Measurements from ENCODE around the gene NUAK2.
A peak's percentile ranks its signal among the peaks of the same experiment; 100 is the strongest.

NUAK2 gene

DNA sequence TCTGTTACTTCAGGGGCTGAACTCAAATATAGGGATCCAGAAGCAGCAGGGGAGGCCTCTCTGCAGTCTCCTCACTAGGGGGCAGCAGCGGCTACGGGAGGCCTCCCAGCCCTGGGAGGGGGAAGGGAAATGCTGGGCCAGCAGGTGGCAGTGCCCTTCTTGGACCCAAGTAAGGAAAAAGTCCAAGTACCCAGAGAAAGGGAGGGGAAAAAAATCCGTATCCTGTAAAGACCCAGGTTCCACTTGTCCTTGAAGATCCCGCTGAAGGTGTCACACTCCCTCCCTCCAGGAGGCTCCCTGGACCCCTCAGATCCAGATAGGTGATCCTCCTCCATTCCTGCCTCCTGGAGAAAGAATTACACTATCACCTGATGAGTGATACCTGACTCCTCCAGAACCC lies 14.1 kb upstream of the NUAK2 start:
- H3K9ac ChIP-seq (ENCODE audit: low read length in 2 of 2), result no peak overlapping the region
- H3K9me3 ChIP-seq (ENCODE audit: control insufficient read depth in 2 of 2, low read length in 2 of 2), result no peaks in the 10 kb centered on the region
- H3K36me3 ChIP-seq (ENCODE audit: control insufficient read depth in 2 of 2, insufficient read depth in 2 of 2, low read length in 2 of 2), result no peaks in the 10 kb centered on the region
- no peak overlapping the region for H3K4me3 ChIP-seq (ENCODE audit: low read length in 2 of 2)
- no peaks in the 10 kb centered on the region for H3K4me1 ChIP-seq (ENCODE audit: control insufficient read depth, insufficient read depth, low read length)
- H3K27ac ChIP-seq (ENCODE audit: low read length), result no peak overlapping the region
- peaks cover under 1 to 5% of the 10 kb centered on the region in 2 donors for H3K27me3 ChIP-seq (ENCODE audit: control insufficient read depth in 1 of 2, insufficient read depth in 2 of 2, low read length in 2 of 2)

DNA sequence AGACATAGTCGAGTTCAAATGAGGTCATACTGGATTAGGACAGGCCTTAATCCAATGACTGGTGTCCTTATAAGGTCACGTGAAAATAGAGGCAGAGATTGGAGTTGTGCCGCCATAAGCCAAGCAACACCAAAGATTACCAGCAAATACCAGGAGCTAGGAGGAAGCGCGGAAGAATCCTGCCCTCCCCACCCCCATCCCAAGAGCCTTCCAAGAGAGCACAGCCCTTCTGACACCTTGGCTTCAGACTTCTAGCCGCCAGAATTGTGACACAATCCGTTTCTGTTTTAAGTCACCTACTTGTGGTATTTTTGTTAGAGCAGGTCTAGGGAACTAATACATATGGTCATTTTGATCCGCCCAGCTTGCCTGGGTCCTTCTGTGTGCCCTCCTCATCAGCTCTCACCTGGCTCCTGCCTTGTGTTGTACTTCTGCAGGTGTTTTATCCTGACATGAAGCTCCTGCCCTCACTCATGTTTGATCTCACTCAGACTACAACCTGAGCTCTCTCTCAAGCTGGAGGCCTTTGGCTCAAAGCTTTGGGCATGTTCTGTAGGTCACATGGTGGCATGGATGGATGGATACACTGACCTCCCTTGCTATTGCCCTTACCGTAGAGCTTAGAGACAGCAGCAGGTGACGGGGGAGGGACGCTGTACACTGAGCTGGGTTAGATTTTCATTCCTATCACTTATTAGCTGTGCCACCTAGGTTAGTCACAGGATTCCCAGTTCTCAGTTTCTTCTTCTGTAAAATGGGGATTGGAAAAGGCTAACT lies 10.7 kb upstream of the NUAK2 start:
- Histone ChIP-seq H3K9me3 (ENCODE audit: control insufficient read depth in 2 of 2, low read length in 2 of 2) (no peaks in the 10 kb centered on the region), H3K4me3 (ENCODE audit: low read length in 2 of 2) (no peak overlapping the region), H3K4me1 (ENCODE audit: control insufficient read depth, insufficient read depth, low read length) (no peaks in the 10 kb centered on the region), H3K9ac (ENCODE audit: low read length in 2 of 2) (no peak overlapping the region), H3K36me3 (ENCODE audit: control insufficient read depth in 2 of 2, insufficient read depth in 2 of 2, low read length in 2 of 2) (no peaks in the 10 kb centered on the region), H3K27me3 (ENCODE audit: control insufficient read depth in 1 of 2, insufficient read depth in 2 of 2, low read length in 2 of 2) (peaks cover 0 to 1% of the 10 kb centered on the region in 2 donors), H3K27ac (ENCODE audit: low read length) (no peak overlapping the region)

DNA sequence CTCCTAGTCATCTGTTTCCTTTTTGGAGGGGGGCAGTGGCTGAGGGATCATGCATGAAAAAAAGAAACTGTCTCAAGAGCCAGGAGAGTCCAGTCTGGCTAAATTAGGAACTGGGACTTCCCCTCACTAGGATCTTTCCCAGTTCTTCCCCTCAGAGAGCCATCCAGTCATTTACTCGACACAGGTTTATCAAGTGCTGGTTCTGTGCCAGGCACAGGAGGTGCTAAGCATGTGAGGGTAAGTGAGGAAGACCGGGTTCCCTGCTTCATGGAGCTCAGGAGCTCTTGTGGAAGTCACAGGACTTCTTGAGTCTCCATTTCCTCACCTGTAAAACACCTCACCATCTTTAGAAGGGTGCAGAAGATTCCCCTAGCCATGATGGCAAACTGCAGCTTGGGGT lies 8.6 kb upstream of the NUAK2 start:
- Histone ChIP-seq H3K9ac (ENCODE audit: low read length in 2 of 2) (no peak overlapping the region), H3K9me3 (ENCODE audit: control insufficient read depth in 2 of 2, low read length in 2 of 2) (no peaks in the 10 kb centered on the region), H3K27ac (ENCODE audit: low read length) (no peak overlapping the region), H3K27me3 (ENCODE audit: control insufficient read depth in 1 of 2, insufficient read depth in 2 of 2, low read length in 2 of 2) (peaks cover 8 to 9% of the 10 kb centered on the region in 2 donors), H3K36me3 (ENCODE audit: control insufficient read depth in 2 of 2, insufficient read depth in 2 of 2, low read length in 2 of 2) (no peaks in the 10 kb centered on the region), H3K4me1 (ENCODE audit: control insufficient read depth, insufficient read depth, low read length) (no peaks in the 10 kb centered on the region), H3K4me3 (ENCODE audit: low read length in 2 of 2) (no peak overlapping the region)

DNA sequence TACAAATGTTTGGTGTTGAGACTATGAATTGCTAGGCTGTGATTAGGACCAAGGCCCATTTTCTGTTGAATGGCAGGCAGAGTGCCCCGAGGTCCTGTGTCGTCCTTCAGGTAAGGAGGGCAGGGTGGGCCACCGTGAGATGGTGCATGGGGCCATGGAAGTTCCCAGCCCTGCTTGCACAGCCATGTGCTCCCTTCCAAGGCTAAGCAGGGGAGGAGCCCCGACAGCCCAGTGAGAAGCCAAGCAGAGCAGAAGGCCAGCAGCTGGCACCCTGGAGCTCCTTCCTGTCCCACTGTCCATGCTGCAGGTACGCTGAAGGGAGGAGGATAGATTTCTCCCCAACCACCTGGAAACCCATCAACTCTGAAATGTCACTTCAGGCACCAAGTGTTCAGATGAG lies 8.2 kb upstream of the NUAK2 start:
- no peaks in the 10 kb centered on the region for H3K4me1 ChIP-seq (ENCODE audit: control insufficient read depth, insufficient read depth, low read length)
- no peak overlapping the region for H3K9ac ChIP-seq (ENCODE audit: low read length in 2 of 2)
- H3K36me3 ChIP-seq (ENCODE audit: control insufficient read depth in 2 of 2, insufficient read depth in 2 of 2, low read length in 2 of 2), result no peaks in the 10 kb centered on the region
- H3K4me3 ChIP-seq (ENCODE audit: low read length in 2 of 2), result no peak overlapping the region
- H3K27ac ChIP-seq (ENCODE audit: low read length), result no peak overlapping the region
- peaks cover 8 to 9% of the 10 kb centered on the region in 2 donors for H3K27me3 ChIP-seq (ENCODE audit: control insufficient read depth in 1 of 2, insufficient read depth in 2 of 2, low read length in 2 of 2)
- no peaks in the 10 kb centered on the region for H3K9me3 ChIP-seq (ENCODE audit: control insufficient read depth in 2 of 2, low read length in 2 of 2)

DNA sequence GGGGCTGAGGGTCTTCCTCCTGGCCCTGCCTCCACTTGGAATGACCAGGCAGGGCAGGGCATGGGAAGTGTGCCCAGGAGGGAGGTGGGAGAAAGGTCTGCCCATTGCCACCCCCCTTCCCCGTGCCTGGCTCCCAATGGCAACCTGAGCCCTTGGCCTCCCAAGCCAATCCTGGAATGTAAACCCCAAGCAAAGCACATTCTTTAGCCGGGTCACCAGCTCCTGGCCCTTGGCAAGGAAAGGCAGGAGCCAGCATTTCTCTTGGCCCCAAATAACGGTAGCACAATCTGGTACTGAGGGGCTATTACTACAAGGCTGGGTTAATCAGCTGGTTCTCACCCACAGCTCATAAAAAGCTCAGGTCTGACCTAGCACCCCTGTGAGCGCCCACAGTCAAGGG lies 6.9 kb upstream of the NUAK2 start:
- Histone ChIP-seq H3K4me1 (ENCODE audit: control insufficient read depth, insufficient read depth, low read length) (no peaks in the 10 kb centered on the region), H3K27me3 (ENCODE audit: control insufficient read depth in 1 of 2, insufficient read depth in 2 of 2, low read length in 2 of 2) (peaks cover 8 to 9% of the 10 kb centered on the region in 2 donors), H3K27ac (ENCODE audit: low read length) (no peak overlapping the region), H3K36me3 (ENCODE audit: control insufficient read depth in 2 of 2, insufficient read depth in 2 of 2, low read length in 2 of 2) (no peaks in the 10 kb centered on the region), H3K9ac (ENCODE audit: low read length in 2 of 2) (no peak overlapping the region), H3K4me3 (ENCODE audit: low read length in 2 of 2) (no peak overlapping the region), H3K9me3 (ENCODE audit: control insufficient read depth in 2 of 2, low read length in 2 of 2) (no peaks in the 10 kb centered on the region)

DNA sequence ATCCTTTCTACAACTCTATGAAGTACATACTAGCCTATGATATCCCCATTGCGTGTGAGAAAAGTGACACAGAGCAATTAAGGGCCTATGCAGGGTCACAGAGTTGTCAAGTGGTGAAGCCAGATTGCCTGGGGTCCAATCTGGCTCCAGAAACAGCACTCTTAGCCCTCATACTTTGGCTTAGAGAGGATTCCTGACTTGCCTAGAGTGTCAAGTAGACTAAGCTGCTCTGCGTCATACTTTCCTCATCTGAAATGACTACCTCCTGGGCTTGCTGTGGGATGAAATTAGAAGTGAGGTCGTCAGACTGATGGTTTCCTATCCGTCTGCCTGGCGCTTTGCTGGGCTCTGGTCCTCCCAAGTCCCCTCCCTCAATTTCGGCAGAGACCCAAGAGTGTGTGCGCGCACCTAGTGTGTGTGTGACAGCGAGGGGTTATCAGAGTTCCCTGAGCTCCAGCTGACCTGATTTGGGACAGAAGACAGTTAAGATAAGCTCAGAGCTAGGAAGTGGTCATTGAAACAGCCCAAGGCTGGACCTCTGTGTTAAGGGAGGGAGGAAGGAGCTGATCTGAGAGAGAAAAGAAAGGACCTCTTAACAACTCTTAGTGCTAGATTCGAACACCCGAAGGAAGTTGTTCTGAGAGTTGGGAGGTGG lies 5.4 kb upstream of the NUAK2 start:
- H3K36me3 ChIP-seq (ENCODE audit: control insufficient read depth in 2 of 2, insufficient read depth in 2 of 2, low read length in 2 of 2), result no peaks in the 10 kb centered on the region
- H3K4me1 ChIP-seq (ENCODE audit: control insufficient read depth, insufficient read depth, low read length), result no peaks in the 10 kb centered on the region
- no peak overlapping the region for H3K4me3 ChIP-seq (ENCODE audit: low read length in 2 of 2)
- H3K9ac ChIP-seq (ENCODE audit: low read length in 2 of 2), result no peak overlapping the region
- H3K27ac ChIP-seq (ENCODE audit: low read length), result no peak overlapping the region
- H3K27me3 ChIP-seq (ENCODE audit: control insufficient read depth in 1 of 2, insufficient read depth in 2 of 2, low read length in 2 of 2), result peaks cover 8 to 9% of the 10 kb centered on the region in 2 donors
- H3K9me3 ChIP-seq (ENCODE audit: control insufficient read depth in 2 of 2, low read length in 2 of 2), result no peaks in the 10 kb centered on the region

DNA sequence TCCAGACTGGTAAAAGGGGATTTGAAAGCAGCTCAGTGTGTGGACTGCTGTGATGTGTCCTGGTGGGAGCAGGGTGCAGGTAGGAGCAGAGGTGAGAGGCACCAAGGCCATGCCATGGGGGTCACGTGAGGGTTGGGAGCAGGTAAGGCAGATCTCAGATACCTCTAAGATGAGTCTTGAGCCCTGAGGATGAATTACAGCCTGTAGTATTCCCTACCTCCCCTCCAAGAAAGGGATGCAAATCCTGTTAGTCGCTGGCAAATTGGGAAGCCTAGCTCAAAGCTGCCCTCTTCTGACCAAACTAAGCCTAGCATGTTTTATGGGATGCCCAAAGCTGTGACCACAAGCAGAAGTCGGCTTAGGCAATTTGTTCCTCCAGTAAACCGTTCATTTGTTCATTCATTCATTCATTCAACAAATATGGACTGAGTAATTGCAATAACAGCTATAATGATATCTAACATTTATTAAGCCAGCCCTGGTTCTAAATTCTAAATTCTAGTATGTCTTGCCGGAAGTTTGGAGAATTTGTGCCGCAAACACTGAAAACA lies 3.9 kb upstream of the NUAK2 start:
- peaks cover 8 to 9% of the 10 kb centered on the region in 2 donors for H3K27me3 ChIP-seq (ENCODE audit: control insufficient read depth in 1 of 2, insufficient read depth in 2 of 2, low read length in 2 of 2)
- no peak overlapping the region for H3K4me3 ChIP-seq (ENCODE audit: low read length in 2 of 2)
- H3K27ac ChIP-seq (ENCODE audit: low read length), result no peak overlapping the region
- H3K9ac ChIP-seq (ENCODE audit: low read length in 2 of 2), result no peak overlapping the region
- peaks cover 10% of the 10 kb centered on the region for H3K4me1 ChIP-seq (ENCODE audit: control insufficient read depth, insufficient read depth, low read length)
- H3K9me3 ChIP-seq (ENCODE audit: control insufficient read depth in 2 of 2, low read length in 2 of 2), result no peaks in the 10 kb centered on the region
- H3K36me3 ChIP-seq (ENCODE audit: control insufficient read depth in 2 of 2, insufficient read depth in 2 of 2, low read length in 2 of 2), result no peaks in the 10 kb centered on the region

DNA sequence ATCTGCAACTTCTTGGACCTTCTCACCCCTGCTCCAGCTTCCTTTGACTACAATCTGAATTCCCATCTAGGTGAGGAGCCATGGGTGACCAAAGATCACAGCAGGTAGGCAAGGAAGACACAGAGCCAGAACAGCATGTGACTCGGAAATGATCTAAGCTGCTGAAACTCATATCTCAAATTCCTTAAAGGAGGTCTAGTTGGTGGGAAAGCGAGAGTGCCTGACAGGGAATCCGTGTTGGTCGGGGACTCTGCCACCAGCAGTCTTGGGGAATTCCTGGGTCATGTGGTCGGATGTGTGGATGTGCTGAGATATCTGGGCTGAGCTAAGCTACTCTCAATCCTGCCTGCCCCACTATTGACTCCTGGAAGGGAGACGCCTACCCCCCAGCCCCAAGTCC lies 3.2 kb upstream of the NUAK2 start:
- Histone ChIP-seq H3K4me1 (ENCODE audit: control insufficient read depth, insufficient read depth, low read length) (peaks cover 10% of the 10 kb centered on the region), H3K27me3 (ENCODE audit: control insufficient read depth in 1 of 2, insufficient read depth in 2 of 2, low read length in 2 of 2) (peaks cover 9% of the 10 kb centered on the region in 2 donors), H3K4me3 (ENCODE audit: low read length in 2 of 2) (no peak overlapping the region), H3K36me3 (ENCODE audit: control insufficient read depth in 2 of 2, insufficient read depth in 2 of 2, low read length in 2 of 2) (no peaks in the 10 kb centered on the region), H3K27ac (ENCODE audit: low read length) (no peak overlapping the region), H3K9me3 (ENCODE audit: control insufficient read depth in 2 of 2, low read length in 2 of 2) (no peaks in the 10 kb centered on the region), H3K9ac (ENCODE audit: low read length in 2 of 2) (no peak overlapping the region)

DNA sequence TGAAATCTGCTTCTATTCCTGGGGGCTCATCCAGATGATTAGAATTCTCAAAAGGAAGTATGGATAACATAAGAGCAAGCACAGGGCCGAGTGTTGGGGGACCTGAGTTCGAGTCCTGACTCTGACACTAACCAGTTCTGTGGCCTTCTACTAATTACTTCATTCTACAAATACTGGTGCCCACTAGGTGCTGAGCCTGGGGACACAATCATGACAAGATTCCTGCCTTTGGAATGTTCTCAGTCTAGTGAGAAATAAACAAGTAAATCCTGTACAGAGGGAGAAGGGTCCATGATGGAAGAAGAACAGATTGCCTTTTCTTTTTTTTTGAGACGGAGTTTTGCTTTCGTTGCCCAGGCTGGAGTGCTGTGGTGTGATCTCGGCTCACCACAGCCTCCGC lies 2.2 kb upstream of the NUAK2 start:
- Histone ChIP-seq H3K27ac (ENCODE audit: low read length) (no peak overlapping the region), H3K9ac (ENCODE audit: low read length in 2 of 2) (no peak overlapping the region), H3K27me3 (ENCODE audit: control insufficient read depth in 1 of 2, insufficient read depth in 2 of 2, low read length in 2 of 2) (peaks cover 9 to 11% of the 10 kb centered on the region in 2 donors), H3K9me3 (ENCODE audit: control insufficient read depth in 2 of 2, low read length in 2 of 2) (no peaks in the 10 kb centered on the region), H3K36me3 (ENCODE audit: control insufficient read depth in 2 of 2, insufficient read depth in 2 of 2, low read length in 2 of 2) (no peaks in the 10 kb centered on the region), H3K4me1 (ENCODE audit: control insufficient read depth, insufficient read depth, low read length) (peaks cover 12% of the 10 kb centered on the region), H3K4me3 (ENCODE audit: low read length in 2 of 2) (no peak overlapping the region)

DNA sequence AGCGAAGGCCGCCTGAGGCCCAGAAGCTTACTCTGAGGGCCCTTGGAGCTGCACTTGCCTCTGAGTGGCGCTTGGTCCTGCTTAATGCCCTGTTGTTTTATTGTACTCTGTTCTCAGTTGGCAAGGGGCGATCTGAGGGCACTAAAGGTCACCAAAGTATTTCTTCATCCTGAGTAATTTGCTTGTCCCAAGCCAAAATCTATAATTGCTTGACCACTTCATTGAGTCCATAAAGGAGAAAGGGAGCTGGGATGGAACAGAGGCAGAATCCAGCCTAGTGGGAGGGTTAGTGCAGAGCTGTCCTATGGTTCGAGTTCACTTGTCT lies 376 bp upstream of the NUAK2 start:
- H3K9ac ChIP-seq (ENCODE audit: low read length in 2 of 2), result no peak overlapping the region
- H3K27ac ChIP-seq (ENCODE audit: low read length), result no peak overlapping the region
- H3K27me3 ChIP-seq (ENCODE audit: control insufficient read depth in 1 of 2, insufficient read depth in 2 of 2, low read length in 2 of 2), result peaks cover 9% of the 10 kb centered on the region in 2 donors
- H3K36me3 ChIP-seq (ENCODE audit: control insufficient read depth in 2 of 2, insufficient read depth in 2 of 2, low read length in 2 of 2), result no peaks in the 10 kb centered on the region
- peaks cover 23% of the 10 kb centered on the region for H3K4me1 ChIP-seq (ENCODE audit: control insufficient read depth, insufficient read depth, low read length)
- peak overlapping the region in 1 of 2 donors; percentile 85 for H3K4me3 ChIP-seq (ENCODE audit: low read length in 2 of 2)
- no peaks in the 10 kb centered on the region for H3K9me3 ChIP-seq (ENCODE audit: control insufficient read depth in 2 of 2, low read length in 2 of 2)
